DMS79 (cell line): ENCODE data around the gene RNASE3.
A peak's percentile ranks its signal among the peaks of the same experiment; 100 is the strongest.
"Not testable (repeated sequence)": the region's sequence is repeated elsewhere in the genome, so short reads cannot be mapped to it uniquely, and the experiment has no call there.

Source experiments
- DNase-seq: peaks from one replicate; lab custom pipeline; 2025; lab: John Stamatoyannopoulos, UW

Gene RNASE3

DNA sequence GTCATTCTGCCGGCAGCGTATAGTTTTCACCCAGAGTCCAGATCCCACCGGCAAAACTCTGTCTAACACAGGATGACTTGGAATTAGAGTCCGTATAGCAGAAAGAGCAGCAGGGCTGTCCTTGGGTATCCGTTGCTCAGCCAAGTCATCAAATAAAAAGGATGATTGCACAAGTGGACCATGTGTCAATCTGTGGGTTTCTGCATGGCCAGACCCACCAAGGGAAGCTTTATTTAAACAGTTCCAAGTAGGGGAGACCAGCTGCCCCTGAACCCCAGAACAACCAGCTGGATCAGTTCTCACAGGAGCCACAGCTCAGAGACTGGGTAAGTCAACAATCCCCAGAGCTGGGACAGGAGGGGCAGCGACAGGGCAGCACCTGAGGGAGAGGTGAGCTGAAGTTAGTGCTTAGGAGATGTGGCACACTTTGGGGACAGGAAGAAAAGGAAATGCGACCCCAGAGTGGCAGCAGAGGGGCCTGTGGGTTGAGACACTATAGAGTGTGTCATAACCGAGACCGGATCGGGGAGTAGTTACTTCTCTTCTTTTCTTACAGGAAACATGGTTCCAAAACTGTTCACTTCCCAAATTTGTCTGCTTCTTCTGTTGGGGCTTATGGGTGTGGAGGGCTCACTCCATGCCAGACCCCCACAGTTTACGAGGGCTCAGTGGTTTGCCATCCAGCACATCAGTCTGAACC, at the start of gene RNASE3:
Gene RNASE3 (plus strand): TSS at position 260 of the 700 bp plus-strand sequence. CDS start 302 bp downstream, at position 562.
- not testable (repeated sequence) for DNase-seq

DNA sequence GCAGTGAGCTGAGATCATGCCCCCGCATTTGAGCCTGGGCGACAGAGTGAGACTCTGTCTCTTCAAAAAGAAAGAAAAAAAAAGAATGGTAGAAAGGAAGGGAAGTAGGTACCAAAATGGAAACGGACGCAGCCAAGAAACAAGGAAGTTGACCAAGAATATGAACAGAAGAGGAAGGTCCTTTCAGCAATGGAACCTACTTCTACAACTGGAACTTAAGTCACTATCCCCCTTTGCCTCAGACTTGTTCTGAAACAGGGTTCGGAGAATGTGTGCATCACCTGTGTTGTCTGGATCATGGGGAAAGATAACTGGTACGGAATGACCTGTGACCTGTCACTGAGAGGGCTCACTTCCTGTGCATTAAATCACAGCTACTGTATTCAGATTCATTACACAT, 44.6 kb upstream of the RNASE3 start:
- DNase-seq: no peak

DNA sequence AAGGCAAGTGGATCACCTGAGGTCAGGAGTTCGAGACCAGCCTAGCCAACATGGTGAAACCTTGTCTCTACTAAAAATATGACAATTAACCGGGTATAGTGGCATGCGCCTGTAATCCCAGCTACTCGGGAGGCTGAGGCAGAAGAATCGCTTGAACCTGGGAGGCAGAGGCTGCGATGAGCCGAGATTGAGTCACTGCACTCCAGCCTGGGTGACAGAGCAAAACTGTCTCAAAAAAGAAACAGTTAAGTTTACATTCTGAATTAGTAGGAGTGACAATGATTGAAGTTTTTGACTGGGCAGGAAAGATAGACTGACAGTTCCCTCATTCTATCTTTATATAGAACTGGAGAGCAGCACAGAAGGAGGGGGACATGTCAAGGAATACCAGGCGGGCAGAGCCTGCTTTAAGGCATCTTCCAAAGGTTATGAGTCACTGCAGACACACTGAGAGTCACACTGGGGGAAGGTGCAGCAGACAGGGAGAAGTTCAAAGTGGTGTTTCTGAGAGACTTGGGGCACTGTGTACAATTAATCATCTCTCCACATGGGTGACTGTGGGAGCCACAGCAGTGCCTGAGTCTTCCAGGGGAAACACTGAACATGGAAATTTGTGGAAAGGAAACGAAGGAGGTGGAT, 42.8 kb upstream of the RNASE3 start:
- no peak for DNase-seq

DNA sequence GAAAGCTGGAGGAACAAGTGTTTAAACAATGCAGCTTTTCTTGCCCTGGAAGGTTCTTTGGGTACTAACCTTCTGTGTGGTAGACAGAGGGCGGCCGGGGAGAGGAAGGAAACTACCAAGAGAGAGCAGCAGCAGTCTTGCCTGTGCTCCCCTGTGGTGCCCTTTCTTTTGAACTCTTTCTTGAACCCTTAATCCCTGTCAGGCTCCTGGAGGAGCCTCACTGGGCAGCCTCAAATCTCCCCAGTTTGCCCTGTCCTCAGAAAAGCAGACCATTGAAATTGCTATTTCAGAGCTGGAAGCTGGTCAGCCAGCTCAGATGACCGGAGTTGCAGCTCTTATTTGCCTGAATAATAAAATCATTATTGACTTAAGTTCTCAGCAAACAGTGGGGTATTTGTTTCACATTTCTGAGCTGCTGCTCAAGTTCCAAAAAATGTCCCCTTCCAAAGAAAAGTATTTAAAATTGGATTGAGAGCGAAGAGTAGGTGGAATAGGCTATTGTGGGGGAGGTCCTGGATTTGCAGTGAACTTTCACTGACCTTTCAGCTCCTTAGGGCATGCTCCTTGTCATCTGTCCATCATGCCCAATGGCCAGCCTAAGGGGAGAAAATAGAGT, 42.1 kb upstream of the RNASE3 start:
- DNase-seq: no peak

DNA sequence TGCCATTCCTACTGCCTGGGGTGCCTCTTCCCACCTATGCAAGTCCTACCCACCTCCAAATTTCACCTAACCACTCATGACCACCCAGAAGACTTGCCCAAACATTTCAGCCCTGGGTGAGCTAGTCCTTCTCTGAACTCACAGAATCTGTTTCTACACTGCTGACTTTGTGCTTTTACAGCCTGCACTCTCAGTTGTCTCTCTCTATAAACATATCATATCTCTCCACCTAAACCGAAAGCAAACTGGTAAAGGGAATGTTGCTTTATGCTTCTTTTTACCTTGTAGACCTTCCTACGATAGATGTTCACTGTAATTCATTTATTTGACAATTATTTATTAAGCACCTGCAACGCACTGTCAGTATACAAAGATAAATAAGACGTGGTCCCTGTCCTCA, 38.1 kb upstream of the RNASE3 start:
- no peak for DNase-seq

DNA sequence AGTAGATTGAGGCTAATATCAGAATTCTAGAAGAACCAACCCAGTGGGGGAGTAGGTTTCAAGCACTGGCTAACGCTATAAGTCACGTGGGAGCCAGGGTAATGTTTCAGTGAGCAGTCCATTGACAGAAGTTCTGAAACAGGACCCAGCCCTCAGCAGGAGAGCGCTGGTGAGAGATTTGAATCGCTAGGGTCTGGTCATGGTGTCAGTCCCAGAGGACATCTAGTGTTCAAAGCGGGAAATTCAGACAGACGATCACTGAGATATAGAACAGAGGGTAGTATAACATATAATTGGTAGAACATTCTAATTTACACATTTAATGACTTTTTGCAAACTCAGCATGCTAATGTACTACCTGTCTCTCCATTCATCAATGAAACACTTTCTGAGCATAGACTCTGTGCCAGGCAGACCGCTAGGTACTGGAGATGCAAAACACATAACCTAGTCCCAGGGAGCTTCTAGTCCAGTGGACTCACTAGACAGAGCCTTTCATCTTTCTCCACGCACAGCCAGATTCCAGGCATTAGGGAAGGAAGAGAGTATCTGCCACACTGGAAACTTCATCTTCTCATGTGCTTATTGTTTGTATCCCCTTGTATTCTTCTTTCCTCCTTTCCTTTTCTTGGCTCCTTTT, 35.4 kb upstream of the RNASE3 start:
- DNase-seq: no peak

DNA sequence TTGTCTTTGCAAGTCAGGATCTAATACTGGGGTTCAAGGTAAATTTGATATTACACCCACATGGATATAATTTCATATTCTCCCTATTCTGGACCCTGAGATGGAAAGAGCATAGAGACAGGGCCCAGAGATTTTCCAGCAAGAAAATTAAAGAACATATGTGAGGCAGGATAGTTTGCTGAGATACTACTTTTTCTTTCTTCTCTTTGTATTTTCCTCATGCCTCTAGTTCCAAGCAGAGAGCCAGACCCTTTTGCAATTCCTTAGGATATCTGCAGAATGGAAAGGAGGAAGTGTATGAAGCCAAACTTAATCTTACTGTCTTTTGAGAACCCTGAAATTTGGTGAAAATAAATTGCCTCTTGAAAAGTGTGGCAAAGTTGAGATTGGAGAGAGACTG, 34.0 kb upstream of the RNASE3 start:
- DNase-seq: no peak

DNA sequence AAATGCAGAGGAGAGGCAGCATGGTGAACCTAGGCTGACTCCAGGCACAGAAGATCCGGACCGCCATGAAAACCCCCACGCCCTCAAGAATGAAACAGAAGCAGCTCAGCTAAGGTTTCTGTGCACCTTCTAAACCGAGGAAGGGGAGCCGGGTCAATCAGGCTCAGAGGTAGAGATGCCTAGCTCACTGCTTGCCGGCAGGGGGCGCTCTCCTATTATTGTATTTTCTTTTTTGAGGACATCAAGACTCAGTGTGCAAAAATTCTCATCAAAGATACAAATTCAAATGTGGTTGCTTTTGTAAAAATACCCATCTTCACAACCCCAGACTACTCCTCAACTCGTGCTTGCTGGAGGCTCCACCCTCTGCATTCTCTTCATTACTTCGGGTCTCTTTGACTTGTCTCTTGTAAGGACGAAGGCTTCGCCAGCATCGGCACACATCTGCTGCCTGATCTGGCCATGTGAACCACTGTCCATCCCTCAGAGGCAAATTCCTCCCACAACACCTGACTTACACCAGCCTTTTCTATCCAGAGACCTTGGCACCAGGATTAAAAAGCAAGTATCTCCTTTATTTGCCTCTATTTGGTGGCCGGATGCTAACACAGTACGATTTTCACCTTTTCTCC, 33.4 kb upstream of the RNASE3 start:
- peak; percentile 15 for DNase-seq

DNA sequence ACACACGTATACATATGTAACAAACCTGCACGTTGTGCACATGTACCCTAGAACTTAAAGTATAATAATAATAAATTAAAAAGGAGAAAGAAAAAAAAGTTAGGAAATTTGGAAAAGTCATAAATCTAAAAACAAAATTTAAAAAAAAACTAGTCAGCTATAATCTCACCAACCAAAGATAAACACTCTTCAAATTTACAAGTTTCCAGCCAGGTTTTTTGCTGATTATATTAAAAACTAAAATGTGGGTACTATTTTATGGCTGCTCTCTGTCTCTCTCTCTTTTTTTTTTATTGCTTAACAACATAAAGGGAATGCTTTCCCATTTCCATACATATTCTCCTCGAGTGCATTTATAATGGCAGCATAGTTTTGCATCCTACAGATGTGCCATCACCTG, 25.0 kb upstream of the RNASE3 start:
- DNase-seq: no peak

DNA sequence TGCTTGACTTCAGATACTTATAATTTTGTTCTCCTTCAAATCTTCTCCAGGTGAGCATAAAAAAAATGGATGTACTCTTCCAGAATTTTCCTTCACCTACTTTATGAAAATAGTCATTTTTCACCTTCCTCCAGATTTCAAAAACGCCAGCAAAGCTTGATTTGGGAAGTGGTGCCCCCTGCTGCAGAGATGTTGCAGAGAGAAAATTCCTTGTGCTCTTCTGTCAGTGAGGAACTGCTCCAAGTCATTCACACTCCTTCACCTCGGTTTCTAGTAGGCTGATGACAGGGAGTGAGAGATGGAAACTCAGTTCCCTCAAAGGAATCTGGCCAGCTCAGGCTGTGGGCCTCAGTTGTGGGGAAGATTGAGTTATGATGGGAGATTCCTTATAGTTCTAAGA, 24.2 kb upstream of the RNASE3 start:
- DNase-seq: no peak

DNA sequence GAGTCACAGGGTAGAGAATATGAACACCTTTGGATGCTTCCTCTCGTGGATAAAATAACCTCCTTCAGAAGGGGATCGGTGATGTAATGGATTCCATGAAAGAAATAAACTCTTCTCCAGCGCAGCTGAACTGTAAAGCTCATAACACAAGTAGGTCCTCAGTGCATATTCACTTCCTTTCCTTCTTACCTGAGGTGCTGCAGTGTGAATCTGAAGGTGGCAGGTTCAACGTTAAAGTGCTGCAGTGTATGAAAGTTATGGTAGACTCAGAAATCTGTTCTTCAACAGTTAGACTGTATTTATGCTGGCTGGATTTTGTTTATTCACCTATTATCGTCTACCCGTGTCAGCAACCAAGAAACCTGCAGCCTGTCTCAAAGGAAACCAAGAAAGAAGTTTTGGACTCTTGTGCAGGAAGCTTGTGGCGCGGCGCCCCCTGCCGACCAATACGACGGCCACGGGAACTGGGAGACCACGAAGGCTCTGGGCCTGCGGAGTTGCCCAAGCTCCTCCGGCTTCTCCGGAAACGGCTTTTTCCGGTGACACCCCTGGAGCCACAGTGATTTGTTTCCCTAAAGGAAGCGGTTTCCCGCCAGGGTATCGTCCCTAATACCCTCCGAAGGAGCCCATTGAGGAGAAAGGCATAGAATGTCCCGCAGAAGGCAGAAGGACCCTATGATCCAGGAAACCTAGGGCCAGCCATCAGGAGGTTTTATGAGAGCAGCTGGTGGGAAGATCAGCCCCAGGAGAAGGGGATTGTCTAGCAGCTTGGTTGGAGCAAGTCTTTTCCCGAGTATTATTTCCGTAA, 17.6 kb upstream of the RNASE3 start:
- DNase-seq: no peak

DNA sequence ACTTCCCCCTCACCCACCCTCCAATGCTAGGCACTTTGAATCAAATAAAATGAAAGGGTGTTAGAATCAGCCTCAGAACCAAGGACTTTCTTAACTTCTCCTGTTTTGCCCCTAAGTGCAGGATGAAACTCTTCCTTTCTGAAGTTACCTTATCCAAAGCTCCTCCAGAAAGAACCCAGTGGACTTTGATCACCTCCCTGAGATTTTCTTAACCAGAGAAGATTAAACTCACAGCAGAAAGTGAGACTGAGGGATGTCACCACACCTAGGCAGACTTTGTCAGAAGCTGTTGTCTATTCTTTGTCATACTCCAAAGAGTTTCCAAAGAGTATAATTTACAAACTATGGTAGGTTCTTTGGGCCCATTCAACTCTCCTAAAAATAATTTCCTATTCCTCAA, 14.2 kb upstream of the RNASE3 start:
- DNase-seq: no peak

DNA sequence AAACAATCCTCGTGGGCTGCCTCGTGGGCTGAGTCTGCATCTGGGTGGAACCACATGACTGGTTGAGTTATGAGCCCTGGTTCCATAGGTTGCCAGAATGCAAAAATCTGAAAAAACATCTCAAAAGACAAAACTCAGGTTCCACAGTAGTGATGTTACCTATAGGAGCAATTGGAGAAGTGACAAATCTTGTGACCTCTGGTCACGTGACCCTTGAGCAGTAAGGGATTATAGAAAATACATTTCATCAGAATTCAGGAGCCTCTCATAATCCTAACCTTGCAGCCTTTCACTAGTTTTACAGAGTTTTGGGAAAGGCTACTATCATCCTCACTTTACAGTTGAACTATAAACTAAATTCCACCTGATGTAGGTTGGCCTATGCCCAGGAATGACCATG, 12.5 kb upstream of the RNASE3 start:
- DNase-seq: no peak

DNA sequence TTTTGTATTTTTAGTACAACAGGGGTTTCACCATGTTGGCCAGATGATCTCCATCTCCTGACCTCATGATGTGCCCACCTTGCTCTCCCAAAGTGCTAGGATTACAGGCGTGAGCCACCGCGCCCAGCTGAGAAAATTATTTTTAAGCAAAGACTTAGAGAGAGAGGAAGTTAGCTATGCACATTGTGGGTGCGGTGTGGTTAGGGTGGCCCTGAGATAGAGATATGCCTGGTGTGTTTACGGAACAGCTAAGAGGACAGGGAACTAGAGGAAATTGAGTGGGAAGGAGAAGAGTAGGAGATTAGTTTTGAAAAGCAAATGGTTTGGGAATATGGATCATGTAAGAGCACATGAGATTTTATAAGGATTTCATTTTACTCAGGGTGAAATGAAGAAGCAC, 10.0 kb upstream of the RNASE3 start:
- DNase-seq: not testable (repeated sequence)

DNA sequence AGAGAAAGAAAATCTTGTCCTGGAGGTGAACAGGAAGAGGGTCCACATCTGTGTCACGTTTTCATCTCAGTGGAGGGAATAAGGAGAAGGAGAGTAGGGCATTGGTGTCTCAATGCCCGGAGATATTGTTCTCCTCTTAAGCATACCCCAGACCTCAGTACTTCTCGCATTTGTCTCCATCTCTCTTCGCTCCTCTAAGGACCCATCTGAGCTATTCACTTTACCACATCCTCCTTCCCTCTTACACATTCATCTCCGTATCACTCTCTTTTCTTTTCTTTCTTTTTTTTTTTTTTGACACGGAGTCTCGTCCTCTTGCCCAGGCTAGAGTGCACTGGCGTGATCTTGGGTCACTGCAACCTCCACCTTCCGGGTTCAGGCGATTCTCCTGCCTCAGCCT, 8.4 kb upstream of the RNASE3 start:
- not testable (repeated sequence) for DNase-seq

DNA sequence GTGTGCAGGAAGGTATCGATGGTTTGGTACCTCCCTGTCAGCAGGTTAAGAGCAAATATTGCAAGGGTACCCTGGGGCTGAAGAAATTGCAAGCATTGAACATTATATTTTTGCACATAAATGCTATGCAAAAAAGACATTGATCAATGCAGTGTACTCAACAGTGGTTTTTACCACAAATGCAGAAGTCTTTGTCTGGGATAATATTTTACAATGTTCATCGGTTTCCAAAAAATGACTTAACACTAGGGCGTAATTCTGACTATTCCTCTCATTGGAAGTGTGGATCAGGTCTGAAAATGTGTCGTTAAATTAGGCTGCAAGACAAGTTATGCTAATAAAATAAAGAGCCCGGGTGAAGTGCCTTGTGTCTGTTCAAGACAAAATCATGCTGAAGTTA, 2.8 kb upstream of the RNASE3 start:
- not testable (repeated sequence) for DNase-seq

DNA sequence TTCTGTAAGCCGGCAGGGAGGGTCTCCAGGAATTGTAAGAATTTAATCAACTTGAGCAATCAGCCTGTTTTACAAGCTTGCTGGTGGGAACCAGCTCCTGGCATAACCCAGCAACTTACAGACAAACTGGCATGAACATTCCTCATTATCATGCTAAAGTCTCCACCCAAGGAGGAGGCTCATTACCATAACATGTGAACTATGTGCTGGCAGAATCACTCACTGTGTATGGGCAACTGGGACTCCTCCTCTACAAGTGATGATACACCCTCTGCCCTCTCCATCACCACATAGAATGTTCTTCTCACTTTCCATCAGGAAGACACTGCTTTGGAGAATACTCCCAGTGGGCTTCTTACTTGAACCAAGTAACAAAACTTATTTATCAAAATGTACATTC, 4.1 kb downstream of the RNASE3 start:
- DNase-seq: not testable (repeated sequence)

DNA sequence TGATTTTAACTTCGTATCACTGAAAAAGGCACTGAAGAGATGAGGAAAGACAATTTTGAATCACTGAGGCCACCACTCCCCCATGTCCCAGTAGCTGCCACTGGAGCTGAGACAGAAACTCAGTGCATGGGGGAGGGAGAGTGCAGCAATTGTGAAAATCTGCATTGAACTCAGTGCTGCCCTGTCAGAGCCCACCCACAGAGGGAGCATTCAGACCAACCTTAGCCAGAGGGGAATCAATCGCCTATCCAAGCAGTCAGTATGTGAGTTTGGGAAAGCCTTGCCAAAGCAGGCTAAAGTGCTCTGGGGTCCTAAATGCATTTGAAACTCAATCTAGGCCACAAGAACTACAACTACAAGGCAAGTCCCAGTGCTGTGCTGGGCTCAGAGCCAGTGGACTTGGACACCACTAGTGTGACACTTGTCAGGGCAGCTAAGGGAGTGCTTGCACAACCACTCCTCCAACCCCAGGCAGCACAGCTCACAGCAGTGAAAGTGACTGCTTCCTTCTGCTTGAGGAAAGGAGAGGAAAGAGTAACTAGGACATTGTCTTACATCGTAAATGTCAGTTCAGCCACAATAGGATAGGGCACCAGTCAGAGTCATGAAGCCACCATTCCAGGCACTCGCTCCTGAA, 13.3 kb downstream of the RNASE3 start:
- DNase-seq: no peak

DNA sequence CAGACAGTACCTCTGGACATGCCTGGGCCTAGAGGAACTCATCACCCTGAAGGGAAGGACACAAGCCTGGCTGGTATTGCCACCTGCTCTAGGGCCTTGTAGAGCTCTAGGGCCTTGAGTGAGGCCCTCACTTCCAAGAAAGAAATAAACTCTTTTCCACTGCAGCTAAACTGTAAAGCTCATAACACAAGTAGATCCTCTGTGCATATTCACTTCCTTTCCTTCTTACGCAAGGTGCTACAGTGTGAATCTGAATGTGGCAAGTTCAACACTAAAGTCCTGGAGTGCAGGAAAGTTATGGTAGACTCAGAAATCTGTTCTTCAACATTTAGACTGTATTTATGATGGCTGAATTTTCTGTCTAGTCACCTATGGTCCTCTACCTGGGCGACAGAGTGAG, 14.5 kb downstream of the RNASE3 start:
- DNase-seq: no peak

DNA sequence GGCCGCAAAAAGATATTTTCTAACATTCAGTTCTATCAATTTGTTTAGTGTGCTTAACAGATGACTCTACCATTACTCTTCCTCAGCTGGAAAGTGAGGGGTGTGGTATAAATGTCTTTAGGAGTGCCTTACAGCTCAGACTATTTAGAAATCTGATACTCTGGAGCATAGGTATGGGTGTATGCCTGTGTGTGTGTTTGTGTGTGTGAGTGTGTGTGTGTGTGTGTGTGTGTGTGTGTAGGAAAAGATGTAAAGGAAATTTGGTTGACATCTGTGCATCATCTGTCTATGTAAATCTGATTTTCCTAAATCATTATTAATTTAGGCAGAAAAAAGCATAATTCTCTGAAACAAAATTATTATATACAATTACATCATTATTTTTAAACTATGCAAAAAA, 16.0 kb downstream of the RNASE3 start:
- no peak for DNase-seq

DNA sequence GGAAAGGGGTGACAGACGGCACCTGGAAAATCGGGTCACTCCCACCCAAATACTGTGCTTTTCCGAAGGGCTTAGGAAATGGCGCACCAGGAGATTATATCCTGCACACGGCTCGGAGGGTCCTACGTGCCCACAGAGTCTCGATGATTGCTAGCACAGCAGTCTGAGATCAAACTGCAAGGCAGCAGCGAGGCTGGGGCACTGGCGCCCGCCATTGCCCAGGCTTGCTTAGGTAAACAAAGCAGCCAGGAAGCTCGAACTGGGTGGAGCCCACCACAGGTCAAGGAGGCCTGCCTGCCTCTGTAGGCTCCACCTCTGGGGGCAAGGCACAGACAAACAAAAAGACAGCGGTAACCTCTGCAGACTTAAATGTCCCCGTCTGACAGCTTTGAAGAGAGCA, 19.6 kb downstream of the RNASE3 start:
- DNase-seq: not testable (repeated sequence)
